Astrocyte of the spinal cord (primary cell): ENCODE data around the gene ACO2.
"Not testable (repeated sequence)": the region's sequence is repeated elsewhere in the genome, so short reads cannot be mapped to it uniquely, and the experiment has no call there.

Experiments used
- DNase-seq: peaks from one replicate; pipeline ENCODE4 v3.0.0; 2011; ENCODE audit warnings: low read depth, low spot score
- H3K4me3 ChIP-seq: 2 replicates; pipeline ENCODE4 v1.5.1; 2011; ENCODE audit warnings: low read depth, mild to moderate bottlenecking, low read length, moderate library complexity
- in situ Hi-C: cut with HindIII; loops from 2 replicates; pipeline ENCODE4 v1.10.0; 2017; ENCODE audit warnings: low sequenced_read_pairs
- TF ChIP-seq, protein P1 (sequence below): IDR thresholded peaks from 2 replicates; pipeline ENCODE4 v1.5.1; 2012; ENCODE audit warnings: low read depth, mild to moderate bottlenecking, low read length, inconsistent platforms

The ACO2 gene

DNA sequence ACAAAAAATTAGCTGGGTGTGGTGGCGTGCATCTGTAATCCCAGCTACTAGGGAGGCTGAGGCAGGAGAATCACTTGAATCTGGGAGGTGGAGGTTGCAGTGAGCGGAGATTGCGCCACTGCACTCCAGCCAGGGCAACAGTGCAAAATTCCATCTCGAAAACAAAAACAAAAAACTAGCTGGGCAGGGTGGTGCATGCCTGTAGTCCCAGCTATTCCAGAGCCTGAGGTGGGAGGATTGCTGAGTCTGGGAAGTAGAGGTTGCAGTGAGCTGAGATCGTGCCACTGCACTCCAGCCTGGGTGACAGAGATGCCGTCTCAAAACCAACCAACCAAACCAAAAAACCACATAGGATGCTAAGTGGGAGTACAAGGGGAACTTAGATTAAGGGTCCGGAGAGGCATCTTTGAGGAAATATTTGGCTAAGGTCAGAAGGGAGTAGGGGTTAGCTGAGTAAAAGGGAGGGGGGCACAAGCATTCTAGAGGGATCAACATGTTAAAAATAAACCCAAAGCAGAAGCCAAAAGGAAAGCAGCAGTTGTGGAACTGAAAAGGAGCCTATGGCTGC, 10.7 kb upstream of the ACO2 start:
- TF ChIP-seq, protein P1, sequence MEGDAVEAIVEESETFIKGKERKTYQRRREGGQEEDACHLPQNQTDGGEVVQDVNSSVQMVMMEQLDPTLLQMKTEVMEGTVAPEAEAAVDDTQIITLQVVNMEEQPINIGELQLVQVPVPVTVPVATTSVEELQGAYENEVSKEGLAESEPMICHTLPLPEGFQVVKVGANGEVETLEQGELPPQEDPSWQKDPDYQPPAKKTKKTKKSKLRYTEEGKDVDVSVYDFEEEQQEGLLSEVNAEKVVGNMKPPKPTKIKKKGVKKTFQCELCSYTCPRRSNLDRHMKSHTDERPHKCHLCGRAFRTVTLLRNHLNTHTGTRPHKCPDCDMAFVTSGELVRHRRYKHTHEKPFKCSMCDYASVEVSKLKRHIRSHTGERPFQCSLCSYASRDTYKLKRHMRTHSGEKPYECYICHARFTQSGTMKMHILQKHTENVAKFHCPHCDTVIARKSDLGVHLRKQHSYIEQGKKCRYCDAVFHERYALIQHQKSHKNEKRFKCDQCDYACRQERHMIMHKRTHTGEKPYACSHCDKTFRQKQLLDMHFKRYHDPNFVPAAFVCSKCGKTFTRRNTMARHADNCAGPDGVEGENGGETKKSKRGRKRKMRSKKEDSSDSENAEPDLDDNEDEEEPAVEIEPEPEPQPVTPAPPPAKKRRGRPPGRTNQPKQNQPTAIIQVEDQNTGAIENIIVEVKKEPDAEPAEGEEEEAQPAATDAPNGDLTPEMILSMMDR: no peak
- in situ Hi-C loops: no loop called here

DNA sequence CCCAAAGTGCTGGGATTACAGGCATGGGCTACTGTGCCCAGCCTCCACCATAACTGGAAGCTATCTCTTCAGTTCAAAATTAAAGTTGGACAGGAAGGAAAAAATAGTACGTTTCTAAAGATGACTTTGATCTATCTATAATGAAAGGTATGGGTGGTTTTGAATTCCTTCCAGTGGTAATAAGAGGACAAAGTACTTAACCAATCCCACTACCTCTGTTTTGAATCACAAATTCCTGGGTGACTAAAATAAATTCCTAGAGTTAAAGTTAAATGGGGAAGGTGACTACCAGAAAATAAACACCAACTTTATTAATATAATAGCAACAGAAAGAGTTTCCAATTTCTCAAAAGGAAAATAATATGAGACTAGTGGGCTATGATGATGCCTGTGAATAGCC, 9.5 kb upstream of the ACO2 start:
- in situ Hi-C loops: no loop called here
- TF ChIP-seq, protein P1: no peak
- H3K4me3 ChIP-seq: no peak overlapping the region
- no peak for DNase-seq

More for the DNA sequence above, 10.7 kb upstream of the ACO2 start:
- H3K4me3 ChIP-seq: no peak overlapping the region
- no peak for DNase-seq

DNA sequence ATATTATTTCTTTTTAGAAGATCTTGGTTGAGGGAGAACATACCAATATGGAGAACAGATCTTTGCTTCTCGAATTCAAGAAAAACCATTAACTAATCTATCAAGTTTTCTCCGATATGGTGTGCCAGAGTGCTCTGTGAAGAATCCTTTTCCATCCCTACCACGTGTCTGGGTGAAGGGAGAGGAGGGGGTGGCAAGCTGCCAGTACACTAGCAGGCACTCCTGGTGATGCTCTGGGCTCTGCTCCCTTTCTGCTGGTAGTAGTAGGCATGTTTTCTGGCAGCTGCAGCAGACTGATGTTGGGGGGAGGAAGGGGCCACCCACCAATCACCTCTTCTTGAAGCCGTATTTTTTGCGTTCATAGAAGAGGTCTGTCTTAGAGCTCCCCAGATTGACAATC, 8.8 kb upstream of the ACO2 start:
- DNase-seq, H3K4me3 ChIP-seq, in situ Hi-C loops: not testable (repeated sequence)

DNA sequence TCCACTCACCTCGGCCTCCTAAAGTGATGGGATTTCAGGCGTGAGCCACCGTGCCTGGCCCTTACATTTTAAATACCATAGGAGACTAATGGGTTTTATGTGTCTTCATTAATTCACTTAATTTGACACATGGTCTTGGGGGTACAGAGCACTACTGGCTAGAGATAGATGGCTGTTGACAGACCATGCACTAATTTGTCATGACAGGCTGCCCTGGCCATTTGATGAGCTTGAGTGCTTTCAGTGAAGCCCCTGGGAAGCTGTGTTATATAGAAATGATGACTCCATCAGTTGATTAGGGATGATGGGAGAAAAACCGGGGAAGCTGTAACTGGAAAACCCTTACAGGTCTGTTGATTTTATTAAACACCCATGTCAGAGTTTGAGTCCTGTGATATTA, 7.0 kb upstream of the ACO2 start:
- DNase-seq: no peak
- no peak overlapping the region for H3K4me3 ChIP-seq
- in situ Hi-C loops: no loop called here
- TF ChIP-seq, protein P1: no peak

DNA sequence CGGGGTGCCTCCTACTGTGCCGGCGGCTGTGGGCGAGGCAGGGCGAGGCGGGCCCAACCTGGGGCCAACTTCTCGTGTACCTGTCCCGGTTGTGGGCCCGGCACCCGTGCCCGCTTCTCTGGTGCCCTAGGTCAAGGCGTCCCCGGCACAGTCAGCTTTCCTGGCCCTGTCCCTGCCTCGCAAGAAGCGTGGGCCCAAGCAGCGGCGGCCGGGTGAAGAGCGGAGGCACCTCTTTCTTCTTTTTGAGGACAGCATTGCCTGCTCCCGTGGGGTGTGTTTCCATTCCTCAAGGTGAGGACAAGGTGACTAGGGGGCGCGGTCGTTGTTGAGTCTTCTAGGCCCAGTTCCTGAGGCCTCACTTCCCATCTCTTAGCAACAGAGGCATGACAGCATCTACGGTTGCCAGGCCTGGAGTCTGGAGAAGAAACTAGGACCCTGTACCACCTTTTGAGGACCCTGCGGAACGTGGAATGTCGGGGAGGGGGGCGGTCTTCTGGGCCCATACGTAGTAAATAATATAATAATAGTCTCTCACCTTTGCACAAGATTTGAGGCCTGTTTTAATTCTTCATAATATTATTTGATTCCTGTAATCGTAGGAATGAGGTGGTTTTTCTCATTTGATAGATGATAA, 418 bp downstream of the ACO2 start:
- DNase-seq: no peak
- TF ChIP-seq, protein P1: no peak
- peak overlapping the region; percentile 95 for H3K4me3 ChIP-seq
- in situ Hi-C loops: no loop called here

DNA sequence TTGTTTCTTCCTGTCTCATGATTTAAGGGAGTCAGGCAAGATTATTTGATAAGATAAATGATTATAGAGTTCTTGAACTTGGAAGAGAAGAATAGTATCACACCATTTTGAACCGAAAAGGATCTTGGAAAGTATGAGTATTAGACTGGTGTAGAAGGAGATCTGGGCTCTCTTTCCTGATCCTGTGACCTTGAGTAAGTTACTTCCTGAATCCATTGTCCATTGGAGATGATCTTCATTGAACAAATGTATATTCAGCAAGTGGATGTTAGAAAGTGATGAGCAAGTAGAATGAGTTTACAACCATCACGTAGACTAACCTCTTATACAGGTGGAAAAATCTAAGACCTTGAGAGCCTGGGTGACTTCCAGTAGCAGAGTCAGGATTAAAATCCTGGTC, 2.0 kb downstream of the ACO2 start:
- in situ Hi-C loops: no loop called here
- no peak for DNase-seq
- H3K4me3 ChIP-seq: no peak overlapping the region
- TF ChIP-seq, protein P1: no peak

DNA sequence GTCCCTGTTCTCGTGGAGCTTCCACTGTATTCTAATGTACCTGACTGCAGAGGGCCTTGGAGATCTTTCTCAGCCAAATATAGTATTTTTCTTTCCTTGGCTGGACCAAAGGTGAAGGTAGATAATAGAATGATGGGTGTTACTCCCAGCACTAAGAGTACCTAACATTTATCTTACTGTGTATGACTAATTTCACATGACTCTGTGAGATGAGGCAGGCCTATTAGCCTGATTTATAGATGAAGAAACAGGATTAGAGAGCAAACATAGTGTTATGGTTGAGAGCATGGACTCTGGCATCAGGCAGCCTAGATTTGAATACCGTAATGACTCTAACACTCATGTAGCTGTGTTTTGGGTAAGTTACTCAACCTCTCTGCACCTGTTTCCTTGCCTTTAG, 2.7 kb downstream of the ACO2 start:
- in situ Hi-C loops: no loop called here
- TF ChIP-seq, protein P1: no peak
- DNase-seq: no peak
- H3K4me3 ChIP-seq: no peak overlapping the region
